Panc1 (cell line): ENCODE data around the gene ANK3. TPM values are rescaled to one million over a fixed set of nuclear protein-coding genes. Genes with fewer than 3 reads are reported as not detected.
A peak's percentile ranks its signal among the peaks of the same experiment; 100 is the strongest.

Experiments
- ATAC-seq: fragments of 200-7000 bp; cut with Tn5 transposase; 2 replicates; pipeline ENCODE4 v1.9.1; 2020; ENCODE audit warnings: mild to moderate bottlenecking, moderate library complexity
- BruUV-seq: library from RNA; stranded (reverse); fragments of 400-500 nt; replicated peaks from 2 replicates; lab custom pipeline; 2021; lab: Mats Ljungman, UMichigan
- CTCF ChIA-PET: fragments of 300-600 bp; sonication (Branson Sonifier 250); formaldehyde crosslinking; loops from one replicate; lab custom pipeline; 2022; ENCODE audit warnings: antibody characterized with exemption; lab: Charles Lee
- POLR2A ChIA-PET: fragments of 300-600 bp; sonication (Branson Sonifier 250); formaldehyde crosslinking; loops from one replicate; lab custom pipeline; 2022; ENCODE audit warnings: antibody characterized with exemption; lab: Charles Lee
- DNase-seq: peaks from one replicate; pipeline ENCODE4 v3.0.0-alpha.2; 2010; ENCODE audit warnings: low read depth, low spot score
- H3K27ac ChIP-seq: 2 replicates; pipeline ENCODE4 v1.5.1; 2011; ENCODE audit warnings: mild to moderate bottlenecking, low read length, inconsistent platforms
- H3K27me3 ChIP-seq: fragments of 200-500 bp; sonication (Bioruptor generic); 2 replicates; pipeline ENCODE4 v1.6.0; 2014; ENCODE audit warnings: low read length, inconsistent platforms; ENCODE audit not compliant: control insufficient read depth, insufficient read depth
- H3K36me3 ChIP-seq: fragments of 200-500 bp; sonication (Bioruptor generic); 2 replicates; pipeline ENCODE4 v1.5.1; 2014; ENCODE audit warnings: inconsistent platforms, mild to moderate bottlenecking, low read length, moderate library complexity; ENCODE audit not compliant: control insufficient read depth, insufficient read depth
- H3K4me1 ChIP-seq: 2 replicates; pipeline ENCODE4 v1.5.1; 2011; ENCODE audit warnings: inconsistent platforms, mild to moderate bottlenecking, low read length, moderate library complexity; ENCODE audit not compliant: control insufficient read depth, insufficient read depth
- H3K4me3 ChIP-seq, 2 experiments: 2 replicates each; pipeline ENCODE4 v1.5.1; 2011 to 2012; ENCODE audit warnings: low read depth in 2 of 2, low read length in 2 of 2, mild to moderate bottlenecking in 2 of 2, inconsistent platforms in 1 of 2, moderate library complexity in 1 of 2
- H3K9me3 ChIP-seq: fragments of 200-500 bp; sonication (Bioruptor generic); 2 replicates; pipeline ENCODE4 v1.5.1; 2014; ENCODE audit warnings: low read depth, mild to moderate bottlenecking, inconsistent platforms, low read length, moderate library complexity; ENCODE audit not compliant: control insufficient read depth, insufficient read depth
- POLR2AphosphoS5 ChIP-seq: IDR thresholded peaks from 2 replicates; pipeline ENCODE4 v1.6.1; 2012; ENCODE audit warnings: mild to moderate bottlenecking, low read depth, low read length, moderate library complexity
- SIN3A ChIP-seq: IDR thresholded peaks from 2 replicates; pipeline ENCODE4 v1.6.1; 2012; ENCODE audit warnings: low read depth, mild to moderate bottlenecking, low read length, moderate library complexity, borderline replicate concordance; ENCODE audit not compliant: insufficient read depth
- TCF7L2 ChIP-seq: IDR thresholded peaks from 2 replicates; pipeline ENCODE4 v1.6.1; 2011; ENCODE audit warnings: mild to moderate bottlenecking, low read depth, low read length, inconsistent platforms
- in situ Hi-C: cut with HindIII; loops from 2 replicates; pipeline ENCODE4 v1.10.0; 2016; ENCODE audit warnings: low sequenced_read_pairs, low pct_unique_long_range_greater_than_20kb
- intact Hi-C: fragments of 100-400 bp; cut with micrococcal nuclease; formaldehyde crosslinking; loops from one replicate; pipeline ENCODE4 v1.10.0; 2022; ENCODE audit not compliant: unreplicated experiment
- total RNA-seq: library from RNA; stranded (reverse); gene quantifications from one replicate; pipeline ENCODE4 v1.2.1, GENCODE V29; 2021; ENCODE audit not compliant: unreplicated experiment
- TF ChIP-seq, protein P1 (sequence below): fragments of 450-650 bp; IDR thresholded peaks from 2 replicates; pipeline ENCODE4 v1.5.1; 2017; ENCODE audit warnings: mild to moderate bottlenecking
- TF ChIP-seq, protein P2 (sequence below), 2 experiments: IDR thresholded peaks; 2 replicates each; pipeline ENCODE4 v1.6.1; 2011 to 2012; ENCODE audit warnings: low read depth in 2 of 2, control low read depth in 1 of 2, low read length in 1 of 2, mild to moderate bottlenecking in 1 of 2, moderate library complexity in 1 of 2; ENCODE audit not compliant: insufficient read depth in 1 of 2

Gene ANK3
- total RNA-seq, 1 experiment from 2014 or later, result 2.5 TPM

DNA sequence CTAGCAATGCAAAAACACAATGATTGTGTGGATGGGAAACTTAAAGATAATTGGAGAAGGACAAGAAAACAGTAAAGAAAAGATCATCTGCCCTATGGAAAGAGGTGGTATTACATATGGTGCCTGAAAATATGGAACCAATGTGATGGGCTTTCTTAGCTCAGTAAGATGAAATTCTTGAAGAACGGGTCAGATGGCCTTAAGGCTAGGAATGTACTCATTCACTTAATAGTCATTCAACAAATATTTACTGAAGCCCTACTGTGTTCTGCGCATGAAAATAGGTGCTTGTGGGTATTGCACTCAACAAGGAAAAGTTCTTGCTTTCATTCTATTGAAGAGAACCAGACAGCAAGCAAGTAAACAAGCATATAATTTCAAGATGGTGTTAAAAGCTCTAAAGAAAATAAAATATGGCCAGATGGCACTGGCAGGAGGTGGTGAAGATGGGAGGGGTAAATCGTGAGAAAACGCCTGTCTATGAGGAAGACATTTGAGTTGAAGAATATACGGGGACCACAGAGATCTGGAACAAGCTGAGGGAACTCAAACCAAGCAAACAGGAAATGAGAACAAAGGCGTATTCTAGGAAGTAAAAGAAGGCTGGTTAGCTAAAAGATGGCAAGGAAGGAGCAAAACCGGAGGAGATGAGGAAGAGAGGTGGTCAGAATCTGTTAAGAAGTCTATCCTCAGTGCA is 179.7 kb downstream of the ANK3 start:
- Histone ChIP-seq H3K36me3 (no peaks in the 10 kb centered on the region), H3K27me3 (peaks cover 3% of the 10 kb centered on the region; the same call in 1 of the 2 replicates), H3K4me3 (no peak overlapping the region), H3K9me3 (no peaks in the 10 kb centered on the region), H3K4me1 (no peaks in the 10 kb centered on the region), H3K27ac (no peak overlapping the region)
- DNase-seq, result no peak
- in situ Hi-C loops, result no loop called here
- no peak for TF ChIP-seq POLR2AphosphoS5
- TF ChIP-seq, protein P1, sequence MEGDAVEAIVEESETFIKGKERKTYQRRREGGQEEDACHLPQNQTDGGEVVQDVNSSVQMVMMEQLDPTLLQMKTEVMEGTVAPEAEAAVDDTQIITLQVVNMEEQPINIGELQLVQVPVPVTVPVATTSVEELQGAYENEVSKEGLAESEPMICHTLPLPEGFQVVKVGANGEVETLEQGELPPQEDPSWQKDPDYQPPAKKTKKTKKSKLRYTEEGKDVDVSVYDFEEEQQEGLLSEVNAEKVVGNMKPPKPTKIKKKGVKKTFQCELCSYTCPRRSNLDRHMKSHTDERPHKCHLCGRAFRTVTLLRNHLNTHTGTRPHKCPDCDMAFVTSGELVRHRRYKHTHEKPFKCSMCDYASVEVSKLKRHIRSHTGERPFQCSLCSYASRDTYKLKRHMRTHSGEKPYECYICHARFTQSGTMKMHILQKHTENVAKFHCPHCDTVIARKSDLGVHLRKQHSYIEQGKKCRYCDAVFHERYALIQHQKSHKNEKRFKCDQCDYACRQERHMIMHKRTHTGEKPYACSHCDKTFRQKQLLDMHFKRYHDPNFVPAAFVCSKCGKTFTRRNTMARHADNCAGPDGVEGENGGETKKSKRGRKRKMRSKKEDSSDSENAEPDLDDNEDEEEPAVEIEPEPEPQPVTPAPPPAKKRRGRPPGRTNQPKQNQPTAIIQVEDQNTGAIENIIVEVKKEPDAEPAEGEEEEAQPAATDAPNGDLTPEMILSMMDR, result no peak
- POLR2A ChIA-PET, result no interaction called here
- intact Hi-C loops, result loop anchor here (2.0 to 5.0 kb wide), 2 partner anchors 109 to 583 kb away; no protein-coding TSS in a partner anchor
- BruUV-seq, result no TSS peak
- no peak for ATAC-seq
- CTCF ChIA-PET, result interaction anchor here (1.0 kb wide), 1 partner anchor 110 kb away, joined by 10 read pairs; no protein-coding TSS in a partner anchor

DNA sequence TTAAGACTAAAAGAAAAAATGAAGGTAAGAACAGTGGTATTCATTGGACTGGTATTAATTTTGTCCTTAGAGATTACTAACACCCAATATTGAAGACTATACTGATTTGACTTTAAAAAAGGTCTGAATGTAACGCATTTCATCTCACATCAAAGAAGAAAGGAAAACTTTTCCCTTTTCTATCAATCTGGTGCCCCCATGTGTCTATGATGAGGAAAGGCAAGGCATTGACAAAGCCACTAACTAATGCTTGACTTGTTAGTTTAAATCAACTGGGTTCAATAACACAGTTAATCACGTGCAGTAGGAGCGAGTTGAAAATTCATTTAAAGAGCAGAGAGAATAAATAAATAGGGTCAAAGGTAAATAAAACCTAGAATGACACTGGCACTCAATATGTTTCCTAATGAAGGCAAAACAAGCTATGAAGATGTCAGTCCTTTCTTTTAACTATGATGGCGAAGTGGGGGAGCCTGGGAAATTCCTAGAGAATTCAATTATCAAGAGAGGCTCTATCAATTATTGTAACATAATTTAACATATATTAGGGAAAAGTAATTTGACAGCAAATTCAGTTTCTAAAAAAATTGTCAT is 180.9 kb downstream of the ANK3 start:
- no TSS peak for BruUV-seq
- Histone ChIP-seq H3K27me3 (peaks cover 3% of the 10 kb centered on the region; the same call in 1 of the 2 replicates), H3K4me3 (no peak overlapping the region), H3K9me3 (no peaks in the 10 kb centered on the region), H3K36me3 (no peaks in the 10 kb centered on the region), H3K27ac (no peak overlapping the region), H3K4me1 (no peaks in the 10 kb centered on the region)
- ATAC-seq (no peak), DNase-seq (peak; percentile 25)
- intact Hi-C loops (loop anchor here (2.0 to 5.0 kb wide), 2 partner anchors 108 to 581 kb away; no protein-coding TSS in a partner anchor), in situ Hi-C loops (no loop called here)
- CTCF ChIA-PET, result interaction anchor here (1.0 to 1.1 kb wide), 2 partner anchors 109 to 1257 kb away, joined by 3 to 10 read pairs; no protein-coding TSS in a partner anchor
- TF ChIP-seq, protein P1, result peak; percentile 76; the same call in 1 of the 2 replicates
- TF ChIP-seq POLR2AphosphoS5 (no peak), SIN3A (no peak), TCF7L2 (peak; percentile 51; the same call in 1 of the 2 replicates)
- TF ChIP-seq, protein P2, sequence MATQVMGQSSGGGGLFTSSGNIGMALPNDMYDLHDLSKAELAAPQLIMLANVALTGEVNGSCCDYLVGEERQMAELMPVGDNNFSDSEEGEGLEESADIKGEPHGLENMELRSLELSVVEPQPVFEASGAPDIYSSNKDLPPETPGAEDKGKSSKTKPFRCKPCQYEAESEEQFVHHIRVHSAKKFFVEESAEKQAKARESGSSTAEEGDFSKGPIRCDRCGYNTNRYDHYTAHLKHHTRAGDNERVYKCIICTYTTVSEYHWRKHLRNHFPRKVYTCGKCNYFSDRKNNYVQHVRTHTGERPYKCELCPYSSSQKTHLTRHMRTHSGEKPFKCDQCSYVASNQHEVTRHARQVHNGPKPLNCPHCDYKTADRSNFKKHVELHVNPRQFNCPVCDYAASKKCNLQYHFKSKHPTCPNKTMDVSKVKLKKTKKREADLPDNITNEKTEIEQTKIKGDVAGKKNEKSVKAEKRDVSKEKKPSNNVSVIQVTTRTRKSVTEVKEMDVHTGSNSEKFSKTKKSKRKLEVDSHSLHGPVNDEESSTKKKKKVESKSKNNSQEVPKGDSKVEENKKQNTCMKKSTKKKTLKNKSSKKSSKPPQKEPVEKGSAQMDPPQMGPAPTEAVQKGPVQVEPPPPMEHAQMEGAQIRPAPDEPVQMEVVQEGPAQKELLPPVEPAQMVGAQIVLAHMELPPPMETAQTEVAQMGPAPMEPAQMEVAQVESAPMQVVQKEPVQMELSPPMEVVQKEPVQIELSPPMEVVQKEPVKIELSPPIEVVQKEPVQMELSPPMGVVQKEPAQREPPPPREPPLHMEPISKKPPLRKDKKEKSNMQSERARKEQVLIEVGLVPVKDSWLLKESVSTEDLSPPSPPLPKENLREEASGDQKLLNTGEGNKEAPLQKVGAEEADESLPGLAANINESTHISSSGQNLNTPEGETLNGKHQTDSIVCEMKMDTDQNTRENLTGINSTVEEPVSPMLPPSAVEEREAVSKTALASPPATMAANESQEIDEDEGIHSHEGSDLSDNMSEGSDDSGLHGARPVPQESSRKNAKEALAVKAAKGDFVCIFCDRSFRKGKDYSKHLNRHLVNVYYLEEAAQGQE (IDR thresholded peaks at IDR 0.05; ENCODE audit: insufficient read depth in 1 of 2, low read depth in 2 of 2, low read length in 1 of 2), result no peak
- POLR2A ChIA-PET, result no interaction called here
